Trophoblast cell (in vitro differentiated cells and primary cell): ENCODE measurements around the gene F8A1.
"Not testable (repeated sequence)": the region's sequence is repeated elsewhere in the genome, so short reads cannot be mapped to it uniquely, and the experiment has no call there.

Experiments
- DNase-seq, 2 donors: peaks; one replicate each; pipeline ENCODE4 v3.0.0-alpha.2; 2016
- H2AFZ ChIP-seq: 2 replicates; pipeline ENCODE4 v1.6.1; 2013; ENCODE audit warnings: low read length, moderate library complexity, mild to moderate bottlenecking; ENCODE audit not compliant: insufficient read depth, poor library complexity
- H2AK5ac ChIP-seq: 2 replicates; pipeline ENCODE4 v1.6.1; 2013; ENCODE audit warnings: mild to moderate bottlenecking, low read length
- H2BK120ac ChIP-seq: 2 replicates; pipeline ENCODE4 v1.6.1; 2013; ENCODE audit warnings: low read length, mild to moderate bottlenecking, moderate library complexity; ENCODE audit not compliant: insufficient read depth, poor library complexity
- H2BK12ac ChIP-seq: 2 replicates; pipeline ENCODE4 v1.6.1; 2013; ENCODE audit warnings: mild to moderate bottlenecking, low read length, moderate library complexity
- H2BK5ac ChIP-seq: 2 replicates; pipeline ENCODE4 v1.6.1; 2013; ENCODE audit warnings: low read length, low read depth, moderate library complexity, mild to moderate bottlenecking; ENCODE audit not compliant: poor library complexity
- H3K14ac ChIP-seq: 2 replicates; pipeline ENCODE4 v1.6.1; 2013; ENCODE audit warnings: mild to moderate bottlenecking, low read length
- H3K18ac ChIP-seq: 2 replicates; pipeline ENCODE4 v1.6.1; 2013; ENCODE audit warnings: mild to moderate bottlenecking, low read length
- H3K23ac ChIP-seq: 2 replicates; pipeline ENCODE4 v1.6.1; 2013; ENCODE audit warnings: low read length
- H3K27ac ChIP-seq: 2 replicates; pipeline ENCODE4 v1.5.1; 2013; ENCODE audit warnings: low read depth, mild to moderate bottlenecking, inconsistent platforms, low read length, moderate library complexity
- H3K27me3 ChIP-seq: 2 replicates; pipeline ENCODE4 v1.6.1; 2013; ENCODE audit warnings: inconsistent platforms, mild to moderate bottlenecking, low read length, moderate library complexity; ENCODE audit not compliant: insufficient read depth
- H3K36me3 ChIP-seq, 2 experiments: 1 replicate in 1 of 2; 2 replicates in 1 of 2; pipeline ENCODE4 v1.6.1; 2013; ENCODE audit warnings: low read length in 2 of 2, mild to moderate bottlenecking in 2 of 2, moderate library complexity in 1 of 2; ENCODE audit not compliant: insufficient read depth in 2 of 2, control insufficient read depth in 1 of 2
- H3K4ac ChIP-seq: 2 replicates; pipeline ENCODE4 v1.6.1; 2013; ENCODE audit warnings: low read depth, mild to moderate bottlenecking, low read length, moderate library complexity
- H3K4me1 ChIP-seq, 2 experiments: 1 replicate in 1 of 2; 2 replicates in 1 of 2; pipeline ENCODE4 v1.6.1; 2013; ENCODE audit warnings: low read length in 2 of 2, mild to moderate bottlenecking in 2 of 2, moderate library complexity in 1 of 2; ENCODE audit not compliant: insufficient read depth in 2 of 2, control insufficient read depth in 1 of 2
- H3K4me2 ChIP-seq: 2 replicates; pipeline ENCODE4 v1.6.1; 2013; ENCODE audit warnings: inconsistent platforms, mild to moderate bottlenecking, low read length, moderate library complexity
- H3K4me3 ChIP-seq: 2 replicates; pipeline ENCODE4 v1.5.1; 2013; ENCODE audit warnings: mild to moderate bottlenecking, low read depth, low read length, inconsistent platforms
- H3K79me1 ChIP-seq: one replicate; pipeline ENCODE4 v1.6.1; 2013; ENCODE audit warnings: low read length
- H3K79me2 ChIP-seq: 2 replicates; pipeline ENCODE4 v1.6.1; 2013; ENCODE audit warnings: low read length, mild to moderate bottlenecking; ENCODE audit not compliant: control insufficient read depth, insufficient read depth, poor library complexity
- H3K9ac ChIP-seq: 2 replicates; pipeline ENCODE4 v1.6.1; 2013; ENCODE audit warnings: mild to moderate bottlenecking, low read length
- H3K9me3 ChIP-seq: 2 replicates; pipeline ENCODE4 v1.6.1; 2013; ENCODE audit warnings: low read depth, mild to moderate bottlenecking, control low read depth, inconsistent platforms, low read length; ENCODE audit not compliant: insufficient read depth
- H4K12ac ChIP-seq: 2 replicates; pipeline ENCODE4 v1.6.1; 2013; ENCODE audit warnings: low read depth, mild to moderate bottlenecking, low read length, moderate library complexity
- H4K8ac ChIP-seq: 2 replicates; pipeline ENCODE4 v1.6.1; 2013; ENCODE audit warnings: low read depth, mild to moderate bottlenecking, low read length, moderate library complexity
- H4K91ac ChIP-seq: one replicate; pipeline ENCODE4 v1.6.1; 2013; ENCODE audit warnings: low read depth, mild to moderate bottlenecking, low read length, moderate library complexity
- WGBS: extraction: QIAGEN DNeasy Blood & Tissue Kit; methylation state at CpG from one replicate; pipeline ENCODE4 v1.1.7; 2013; ENCODE audit warnings: missing lambda C conversion rate; ENCODE audit not compliant: insufficient read length, insufficient coverage; ENCODE audit errors: extremely low coverage; 5-methylcytosine and 5-hydroxymethylcytosine counted together

F8A1 gene

GRCh38 chrX:154886789-154887221 is 650 bp downstream of the F8A1 start:
- not testable (repeated sequence) for H3K18ac ChIP-seq, H3K4me1 ChIP-seq, H3K27ac ChIP-seq, H3K36me3 ChIP-seq, H3K23ac ChIP-seq, H3K27me3 ChIP-seq, H3K9ac ChIP-seq, H4K12ac ChIP-seq, H3K4ac ChIP-seq, H3K4me2 ChIP-seq, H2AFZ ChIP-seq, H2BK12ac ChIP-seq, H3K4me3 ChIP-seq, DNase-seq, H2AK5ac ChIP-seq, H3K14ac ChIP-seq, H4K91ac ChIP-seq, H3K79me2 ChIP-seq, H2BK5ac ChIP-seq, H3K9me3 ChIP-seq, H2BK120ac ChIP-seq, H4K8ac ChIP-seq, H3K79me1 ChIP-seq
- no CpG with 5 or more reads among the region's 62 CpGs for WGBS

DNA sequence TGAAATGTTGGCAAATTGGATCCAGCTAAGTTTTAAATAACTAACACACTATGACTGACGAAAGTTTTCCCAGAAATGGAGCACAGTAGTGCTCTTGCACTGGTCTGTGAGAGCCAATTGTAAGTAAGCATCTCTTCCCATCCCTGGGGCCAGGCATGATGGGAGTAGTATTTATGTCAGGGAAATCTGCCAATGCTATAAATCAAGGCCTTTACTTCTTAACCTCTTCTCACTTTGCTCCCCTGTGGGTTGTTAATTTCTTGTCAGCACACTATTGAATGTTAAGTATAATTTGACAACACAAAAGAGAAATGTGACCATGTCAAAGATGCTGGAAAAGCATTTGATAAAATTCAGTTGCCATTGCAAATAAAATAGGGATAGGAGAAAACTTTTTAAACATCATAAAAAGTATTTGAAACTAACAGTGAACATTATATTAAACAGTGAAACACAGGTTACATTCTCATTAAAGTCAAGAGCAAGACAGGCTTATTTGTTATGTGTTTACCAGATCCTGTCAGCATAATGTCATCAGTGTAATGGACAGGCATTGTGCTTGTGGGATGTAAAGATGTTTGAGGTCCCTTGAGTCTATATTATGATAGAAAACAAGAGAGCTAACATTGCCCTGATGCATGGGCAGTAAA is 5.0 kb downstream of the F8A1 start:
- WGBS: no CpG with 5 or more reads among the region's 1 CpG

GRCh38 chrX:154892296-154892695 is 6.1 kb downstream of the F8A1 start:
- H3K36me3 ChIP-seq: no peaks in the 10 kb centered on the region
- no peak overlapping the region for H3K4me2 ChIP-seq
- H3K79me1 ChIP-seq: no peaks in the 10 kb centered on the region
- WGBS: no CpG with 5 or more reads among the region's 1 CpG
- no peak overlapping the region for H3K23ac ChIP-seq
- no peak overlapping the region for H3K4ac ChIP-seq
- H4K8ac ChIP-seq: no peak overlapping the region
- no peak overlapping the region for H3K14ac ChIP-seq
- H2AFZ ChIP-seq: no peak overlapping the region
- H3K27ac ChIP-seq: no peak overlapping the region
- no peaks in the 10 kb centered on the region for H3K9me3 ChIP-seq
- H3K79me2 ChIP-seq: no peaks in the 10 kb centered on the region
- no peak overlapping the region for H2BK120ac ChIP-seq
- DNase-seq: no peak
- no peaks in the 10 kb centered on the region for H3K4me1 ChIP-seq
- H4K12ac ChIP-seq: no peak overlapping the region
- H3K4me3 ChIP-seq: no peak overlapping the region
- no peak overlapping the region for H2BK12ac ChIP-seq
- no peak overlapping the region for H3K9ac ChIP-seq
- H2BK5ac ChIP-seq: no peak overlapping the region
- H3K27me3 ChIP-seq: no peaks in the 10 kb centered on the region
- H3K18ac ChIP-seq: no peak overlapping the region
- H4K91ac ChIP-seq: no peak overlapping the region
- no peak overlapping the region for H2AK5ac ChIP-seq

More for the DNA sequence above, 5.0 kb downstream of the F8A1 start:
- Histone ChIP-seq H3K79me2 (no peaks in the 10 kb centered on the region), H3K23ac (no peak overlapping the region), H3K4me3 (no peak overlapping the region), H3K4ac (no peak overlapping the region), H4K8ac (no peak overlapping the region), H3K27me3 (no peaks in the 10 kb centered on the region), H3K36me3 (no peaks in the 10 kb centered on the region), H3K18ac (no peak overlapping the region), H2AK5ac (no peak overlapping the region), H4K12ac (no peak overlapping the region), H3K79me1 (no peaks in the 10 kb centered on the region), H2BK120ac (no peak overlapping the region), H3K9me3 (no peaks in the 10 kb centered on the region), H3K4me1 (no peaks in the 10 kb centered on the region), H2AFZ (no peak overlapping the region), H2BK5ac (no peak overlapping the region), H3K4me2 (no peak overlapping the region), H2BK12ac (no peak overlapping the region), H3K14ac (no peak overlapping the region), H3K9ac (no peak overlapping the region), H4K91ac (no peak overlapping the region), H3K27ac (no peak overlapping the region)
- DNase-seq: no peak

GRCh38 chrX:154900323-154900722 is 14.2 kb downstream of the F8A1 start:
- no peaks in the 10 kb centered on the region for H3K4me1 ChIP-seq

More at GRCh38 chrX:154900323-154900722, 14.2 kb downstream of the F8A1 start:
- no peak for DNase-seq
- H3K4ac ChIP-seq: no peak overlapping the region
- H2BK5ac ChIP-seq: no peak overlapping the region
- no peak overlapping the region for H2BK12ac ChIP-seq
- no peak overlapping the region for H3K4me3 ChIP-seq
- H3K27ac ChIP-seq: no peak overlapping the region
- H3K9ac ChIP-seq: no peak overlapping the region
- no peak overlapping the region for H4K12ac ChIP-seq
- H3K9me3 ChIP-seq: no peaks in the 10 kb centered on the region
- H4K91ac ChIP-seq: no peak overlapping the region
- no peak overlapping the region for H2BK120ac ChIP-seq
- no peak overlapping the region for H2AFZ ChIP-seq
- no peaks in the 10 kb centered on the region for H3K79me2 ChIP-seq
- H3K27me3 ChIP-seq: no peaks in the 10 kb centered on the region
- no peak overlapping the region for H3K23ac ChIP-seq
- H2AK5ac ChIP-seq: no peak overlapping the region
- no peak overlapping the region for H3K4me2 ChIP-seq
- H3K14ac ChIP-seq: no peak overlapping the region
- H3K36me3 ChIP-seq: no peaks in the 10 kb centered on the region
- H3K79me1 ChIP-seq: no peaks in the 10 kb centered on the region
- no peak overlapping the region for H4K8ac ChIP-seq
- no peak overlapping the region for H3K18ac ChIP-seq
- WGBS: no CpG with 5 or more reads among the region's 8 CpGs
